HG02610 (cell line): ENCODE measurements around the gene CELSR3.

ENCODE experiments used
- ATAC-seq: cut with Tn5 transposase; IDR thresholded peaks from one replicate; pipeline ENCODE4 v1.9.1; 2021; ENCODE audit warnings: mild to moderate bottlenecking, moderate library complexity; ENCODE audit not compliant: unreplicated experiment

CELSR3 gene

DNA sequence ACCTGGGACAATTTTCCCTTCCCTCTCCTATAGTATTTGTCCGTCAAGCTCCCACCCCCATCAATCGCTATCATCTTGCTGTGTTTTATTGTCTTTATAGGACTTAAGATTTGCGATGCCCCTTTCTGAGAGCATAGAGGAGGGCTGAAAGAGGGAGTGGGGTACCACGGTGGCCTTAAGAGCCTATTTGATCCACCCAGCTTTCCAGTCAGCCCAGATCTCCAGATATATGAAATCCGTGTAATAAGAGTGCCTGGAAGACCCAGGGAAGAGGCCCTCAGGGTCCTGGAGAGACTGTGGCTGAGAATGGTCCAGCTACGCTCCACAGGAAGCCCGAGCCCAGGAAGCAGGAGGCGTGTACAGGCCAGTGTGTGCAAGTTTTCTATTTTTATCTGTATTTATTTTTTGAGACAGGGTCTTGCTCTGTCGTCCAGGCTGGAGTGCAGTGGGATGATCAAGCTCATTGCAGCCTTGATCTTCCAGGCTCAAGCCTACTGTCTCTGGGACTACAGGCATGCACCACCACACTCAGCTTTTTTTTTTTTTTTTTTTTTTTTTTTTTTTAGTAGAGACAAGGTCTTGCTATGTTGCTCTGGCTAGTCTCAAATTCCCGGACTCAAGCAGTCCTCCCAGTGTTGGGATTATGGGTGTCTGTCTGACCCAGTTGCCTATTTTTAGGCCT is 24.0 kb upstream of the CELSR3 start:
- no peak for ATAC-seq

GRCh38 chr3:48685603-48686511 is 23.2 kb upstream of the CELSR3 start, which contains the start of gene NCKIPSD:
Gene NCKIPSD (minus strand): TSS chr3:48685915. CDS start chr3:48685807, 108 bp downstream.
- ATAC-seq = peak; percentile 82

DNA sequence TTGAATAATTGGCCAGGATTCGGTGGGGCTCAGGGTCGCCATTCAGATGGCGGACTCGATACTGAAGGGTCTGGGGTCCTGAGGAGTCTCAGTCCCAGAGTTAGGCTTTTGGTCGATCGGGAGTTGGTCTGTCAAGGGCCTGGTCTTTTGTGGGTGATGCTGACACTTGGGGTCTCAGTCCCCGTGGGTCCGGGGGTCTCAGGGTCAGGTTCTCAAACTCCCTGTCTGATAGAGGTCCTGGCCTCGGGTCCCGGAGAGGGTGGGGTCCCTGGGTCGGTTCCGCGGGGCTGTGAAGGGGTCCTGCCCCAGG is 22.6 kb upstream of the CELSR3 start:
- no peak for ATAC-seq

DNA sequence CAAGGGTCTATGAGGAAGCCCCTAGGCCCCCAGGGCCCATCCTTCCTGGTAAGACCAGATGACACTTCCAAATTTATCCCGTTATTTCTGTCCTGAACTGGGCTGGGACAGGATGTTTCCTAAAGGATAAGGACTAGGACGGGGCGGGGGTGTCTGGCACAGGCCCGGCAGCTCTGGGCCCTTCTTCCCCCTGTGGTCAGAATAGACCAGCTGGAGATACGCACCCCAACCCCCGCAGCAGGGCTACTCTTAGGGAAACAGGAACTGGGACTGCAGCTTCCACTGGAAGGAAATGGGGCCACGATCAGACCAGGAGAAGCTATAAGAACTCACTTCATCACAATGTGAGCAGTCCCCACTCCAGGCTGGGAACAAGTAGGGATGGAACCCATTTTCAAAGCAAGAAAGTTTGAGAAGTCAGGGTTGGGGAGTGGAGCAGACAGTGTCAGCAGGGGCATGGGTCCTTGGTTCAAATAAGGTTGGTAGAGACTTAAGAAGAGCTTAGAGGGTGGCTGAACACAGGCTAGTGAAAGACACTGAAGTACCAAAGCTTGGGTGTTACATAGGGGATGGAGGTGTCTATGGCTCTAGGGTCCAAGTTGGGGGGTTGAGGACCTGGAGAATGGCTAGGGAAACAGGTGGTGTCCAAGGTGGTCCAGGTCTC is 21.9 kb upstream of the CELSR3 start:
- ATAC-seq = no peak

GRCh38 chr3:48684054-48684349 is 21.3 kb upstream of the CELSR3 start:
- ATAC-seq = no peak

DNA sequence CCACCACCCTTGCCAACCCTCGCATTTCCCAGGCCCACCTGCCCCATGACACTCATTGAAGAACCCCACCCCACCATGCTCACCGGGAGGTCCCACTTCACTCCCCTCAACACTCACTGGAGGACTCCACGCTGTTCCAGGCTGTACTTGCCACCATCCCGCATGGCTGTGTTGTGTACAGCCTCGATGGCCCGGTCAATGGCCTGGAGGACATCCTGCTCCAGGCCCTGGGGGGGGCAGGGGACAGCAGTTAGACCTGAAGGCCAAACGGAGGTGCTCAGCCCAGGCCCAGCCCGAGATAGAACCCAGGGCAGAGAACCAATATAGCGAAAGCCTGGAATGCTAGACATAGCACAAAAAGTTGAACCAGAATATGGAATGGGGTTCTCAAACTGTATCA is 20.1 kb upstream of the CELSR3 start:
- no peak for ATAC-seq

GRCh38 chr3:48681974-48682610 is 19.4 kb upstream of the CELSR3 start:
- ATAC-seq = no peak

DNA sequence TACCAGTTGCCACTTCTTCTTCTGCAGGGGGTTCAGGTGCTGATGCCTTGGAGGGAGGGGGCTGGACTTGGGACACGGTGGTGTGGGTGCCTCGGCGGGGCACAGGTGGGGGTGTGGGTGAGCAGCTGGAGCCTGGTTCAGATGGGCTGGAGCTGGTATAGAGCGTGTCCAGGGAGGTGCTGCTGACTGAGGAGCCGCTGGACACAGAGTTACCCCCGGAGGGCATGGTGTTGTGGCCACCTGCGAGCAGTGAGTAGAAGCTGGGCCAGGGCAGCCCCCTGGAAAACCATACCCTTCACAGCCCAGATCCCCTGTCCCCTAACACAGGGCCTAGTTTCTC is 18.8 kb upstream of the CELSR3 start:
- ATAC-seq = no peak

DNA sequence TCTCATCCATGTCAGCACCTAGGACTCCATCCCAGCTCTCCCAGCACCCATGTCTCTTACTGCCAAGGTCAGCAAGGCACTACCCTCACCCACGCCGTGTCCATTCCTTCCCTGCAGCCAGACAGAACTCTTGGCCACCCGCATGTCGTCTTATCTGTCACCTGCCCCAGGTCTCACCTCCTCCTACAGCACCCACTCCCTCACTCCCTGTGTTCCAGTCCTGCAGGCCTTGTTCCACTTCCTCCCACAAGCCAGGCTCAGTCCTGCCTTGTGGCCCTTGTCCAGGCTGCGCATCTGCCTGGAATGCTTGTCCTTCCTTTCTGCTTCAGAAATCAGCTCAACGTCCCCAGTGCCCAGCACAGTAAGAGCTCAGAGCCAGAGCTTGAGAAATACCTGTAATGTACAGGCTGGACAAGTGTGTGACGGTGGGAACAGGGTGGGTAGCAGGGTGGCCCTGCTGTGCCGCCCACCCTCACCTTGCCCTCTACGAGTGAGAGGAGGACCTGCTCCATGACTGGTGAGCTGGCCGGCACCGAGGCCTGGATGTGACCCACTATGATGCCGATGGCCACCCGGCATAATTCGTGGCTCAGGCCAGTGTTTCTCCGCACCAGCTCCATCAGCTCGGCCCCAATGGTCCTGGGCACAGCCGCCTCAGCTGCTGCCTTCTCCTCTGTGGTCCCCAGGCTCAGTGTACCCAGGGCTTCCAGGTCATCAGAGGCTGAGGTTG is 18.3 kb upstream of the CELSR3 start:
- ATAC-seq = no peak

- ATAC-seq = no peak
Observed at GRCh38 chr3:48679411-48680391, 17.0 kb upstream of the CELSR3 start.

DNA sequence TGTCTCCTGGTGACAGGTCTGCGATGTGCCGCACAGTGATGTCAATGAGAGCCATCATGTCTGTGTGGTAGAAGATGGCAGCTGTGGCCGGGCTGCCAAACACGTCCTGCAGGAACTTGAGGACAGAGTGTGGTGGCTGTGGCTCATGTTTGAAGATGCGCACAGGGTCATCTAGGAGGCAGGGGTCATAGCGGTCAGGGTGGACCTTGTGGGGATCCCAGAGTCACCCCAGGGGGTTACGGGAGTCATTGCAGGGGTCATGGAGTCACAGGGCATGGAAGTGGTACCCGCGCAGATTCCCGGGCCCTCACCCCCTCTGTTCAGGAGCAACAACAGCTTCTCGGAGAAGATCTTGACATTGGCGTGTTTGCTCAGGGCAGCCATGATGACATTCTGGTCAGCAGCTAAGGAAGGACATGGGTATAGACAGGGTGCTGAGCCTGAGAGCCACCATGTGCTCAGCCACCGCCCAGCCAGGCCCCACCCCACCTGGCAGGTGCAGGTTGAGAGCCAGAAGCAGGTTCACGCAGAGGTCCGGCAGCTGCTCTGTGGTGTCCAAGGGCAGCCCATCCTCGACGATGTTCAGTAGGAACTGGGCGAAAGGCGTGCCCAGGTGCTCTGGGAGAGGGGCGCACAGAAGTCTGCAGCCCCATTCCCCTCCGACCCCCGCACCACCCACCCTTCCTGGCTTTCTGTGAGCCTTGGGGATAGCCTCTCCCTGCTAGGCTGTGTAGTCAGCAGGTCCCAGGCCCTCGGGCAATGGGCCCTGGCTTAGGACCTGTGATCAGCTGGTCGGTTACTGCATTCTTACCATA is 16.1 kb upstream of the CELSR3 start:
- no peak for ATAC-seq

DNA sequence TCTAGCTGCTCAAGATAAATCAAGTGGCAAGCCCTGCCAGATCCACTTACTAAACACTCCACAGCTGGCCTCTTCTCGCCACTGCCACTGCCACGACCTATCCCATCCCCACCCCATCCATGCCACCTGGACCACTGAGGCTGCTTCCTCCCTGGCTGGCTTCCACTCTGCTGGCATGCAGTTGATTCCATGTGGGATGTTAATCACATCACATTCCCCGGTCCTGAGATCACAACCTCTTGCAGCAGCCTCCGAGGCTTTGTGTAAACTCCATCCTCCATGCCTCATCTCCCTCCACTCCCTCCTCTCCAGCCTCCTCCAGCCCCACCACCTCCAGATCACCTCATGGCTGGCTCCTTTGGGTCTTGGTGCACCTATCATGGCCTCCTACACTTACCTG is 15.4 kb upstream of the CELSR3 start:
- ATAC-seq = no peak

- ATAC-seq = no peak
Observed at GRCh38 chr3:48674505-48674904, 11.8 kb upstream of the CELSR3 start.

GRCh38 chr3:48672522-48672921 is 9.8 kb upstream of the CELSR3 start:
- no peak for ATAC-seq

- ATAC-seq = no peak
Observed at GRCh38 chr3:48664929-48665328, 2.2 kb upstream of the CELSR3 start.

- ATAC-seq = no peak
Observed at GRCh38 chr3:48664313-48664644, 1.6 kb upstream of the CELSR3 start.

- peak; percentile 87 for ATAC-seq
Observed at GRCh38 chr3:48663489-48664312, 1.0 kb upstream of the CELSR3 start.

DNA sequence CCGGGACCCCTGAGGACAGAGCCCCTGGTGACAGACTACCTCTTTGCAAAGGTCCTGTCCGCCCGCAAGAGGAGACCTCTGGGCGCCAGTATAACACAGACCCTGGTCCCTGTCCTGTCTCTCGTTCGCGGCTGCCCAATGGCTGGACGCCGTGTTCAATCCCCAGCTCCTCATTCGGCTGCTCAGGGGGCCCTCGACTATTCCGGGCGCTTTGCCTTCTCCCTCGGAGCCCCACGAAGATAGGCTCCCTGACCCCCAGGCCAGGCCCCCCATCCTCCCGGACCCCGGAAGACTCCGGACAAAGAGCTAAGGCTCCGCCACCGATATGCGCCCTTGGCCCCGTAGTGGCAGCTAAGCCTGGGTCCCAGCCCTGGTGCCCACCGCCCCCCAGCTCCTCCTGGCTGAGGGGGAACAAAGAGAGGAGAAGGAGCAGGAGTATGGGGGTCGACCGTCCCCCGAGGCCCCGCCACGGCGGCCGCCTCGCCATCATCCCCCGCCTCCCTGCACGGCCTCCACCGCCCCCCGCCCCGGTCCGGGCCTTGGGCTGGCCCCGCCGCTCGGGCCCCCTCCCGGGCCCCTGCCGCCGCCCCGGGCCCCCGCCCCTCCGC is 437 bp downstream of the CELSR3 start:
- no peak for ATAC-seq
